GM21825 (cell line): Measurements from ENCODE around the gene FIZ1.
"Not testable (repeated sequence)": the region's sequence is repeated elsewhere in the genome, so short reads cannot be mapped to it uniquely, and the experiment has no call there.

Experiments
- ATAC-seq: cut with Tn5 transposase; IDR thresholded peaks from one replicate; pipeline ENCODE4 v1.9.1; 2021; ENCODE audit warnings: mild to moderate bottlenecking, moderate library complexity; ENCODE audit not compliant: unreplicated experiment

The FIZ1 gene

GRCh38 chr19:55596304-55596703, 3.0 kb downstream of the FIZ1 start:
- no peak for ATAC-seq

DNA sequence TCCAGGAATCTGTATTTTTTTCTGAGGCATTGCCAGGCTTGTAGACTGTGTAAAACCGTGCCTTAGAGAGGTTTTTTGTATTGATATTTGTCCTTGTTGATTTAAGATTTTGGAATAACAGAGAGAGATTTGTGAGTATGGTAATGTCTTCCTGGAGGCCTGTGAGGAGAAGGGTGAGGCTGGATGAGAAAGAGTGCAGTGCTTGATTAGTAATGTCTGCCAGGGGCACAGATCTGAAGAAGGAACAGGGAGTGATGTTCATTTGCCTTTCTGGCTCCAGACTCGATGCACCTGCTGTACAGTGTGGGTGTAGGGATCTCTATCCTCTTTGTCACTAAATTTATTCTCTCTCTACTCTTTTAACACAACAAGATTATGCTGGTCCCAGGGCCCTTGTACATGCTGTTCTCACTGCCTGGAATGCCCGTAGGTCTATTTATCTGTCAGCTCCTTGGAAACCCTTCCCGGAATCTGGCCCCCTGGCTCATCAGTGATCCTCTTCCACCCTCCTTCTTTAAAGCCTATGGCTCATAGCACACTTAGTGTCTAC, 4.2 kb downstream of the FIZ1 start:
- no peak for ATAC-seq

GRCh38 chr19:55593096-55593772, 6.1 kb downstream of the FIZ1 start:
- ATAC-seq: no peak

GRCh38 chr19:55592391-55593090, 6.8 kb downstream of the FIZ1 start:
- ATAC-seq: no peak

DNA sequence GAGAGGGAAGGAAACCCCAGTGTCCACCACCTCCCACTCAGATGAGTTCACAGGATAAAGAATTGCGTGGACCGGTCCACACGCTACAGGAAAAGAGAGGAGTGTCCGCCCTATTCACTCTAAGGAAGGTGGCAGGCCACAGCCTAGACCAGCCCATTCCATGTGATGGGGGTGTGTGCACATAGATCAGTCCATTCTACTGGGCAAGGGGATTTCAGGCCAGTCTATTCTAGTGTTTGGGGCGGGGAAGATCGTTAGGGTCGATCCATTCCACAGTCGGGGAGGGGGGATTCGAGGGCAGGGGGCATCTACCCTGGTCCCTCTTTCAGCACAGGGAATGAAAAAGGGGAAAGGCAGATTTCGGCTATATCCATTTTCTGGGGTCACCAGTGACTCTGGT, 7.8 kb downstream of the FIZ1 start:
- no peak for ATAC-seq

DNA sequence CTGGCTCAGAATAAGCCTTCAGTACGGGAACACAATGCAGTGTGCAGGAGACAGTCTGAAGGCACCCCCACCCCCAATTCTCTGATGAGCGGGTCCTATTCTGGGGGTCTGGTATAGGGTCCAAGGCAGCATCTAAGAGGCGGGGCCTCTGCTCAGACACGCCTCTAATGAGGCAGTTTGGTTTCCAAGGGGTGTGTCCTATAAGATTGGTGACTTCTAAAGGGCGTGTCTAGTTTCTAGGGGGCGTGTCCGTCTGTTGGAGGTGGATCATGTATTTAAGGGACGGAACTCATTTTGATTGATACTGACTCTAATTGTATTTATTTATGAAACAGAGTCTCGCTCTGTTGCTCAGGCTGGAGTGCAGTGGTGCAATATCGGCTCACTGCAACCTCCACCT, 8.7 kb downstream of the FIZ1 start:
- ATAC-seq: no peak

DNA sequence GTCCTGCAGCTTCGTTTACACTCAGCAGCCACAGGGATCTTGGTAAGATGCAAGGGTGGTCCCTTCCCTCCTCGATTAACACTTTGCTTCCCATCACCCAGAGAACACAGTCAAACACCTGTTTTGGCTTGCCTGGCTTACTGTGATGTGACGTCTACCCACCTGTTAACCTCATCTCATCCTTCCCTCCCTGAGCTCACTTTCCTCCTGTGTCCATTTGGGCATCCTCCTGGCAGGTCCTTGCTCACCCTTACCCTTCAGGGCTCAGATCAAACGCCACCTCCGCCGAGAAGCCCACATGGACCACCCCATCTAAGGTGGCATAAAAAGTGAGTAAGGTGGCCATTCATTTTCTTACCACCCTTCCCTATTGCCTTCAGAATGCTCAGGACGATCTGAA, 9.2 kb downstream of the FIZ1 start:
- ATAC-seq: no peak

DNA sequence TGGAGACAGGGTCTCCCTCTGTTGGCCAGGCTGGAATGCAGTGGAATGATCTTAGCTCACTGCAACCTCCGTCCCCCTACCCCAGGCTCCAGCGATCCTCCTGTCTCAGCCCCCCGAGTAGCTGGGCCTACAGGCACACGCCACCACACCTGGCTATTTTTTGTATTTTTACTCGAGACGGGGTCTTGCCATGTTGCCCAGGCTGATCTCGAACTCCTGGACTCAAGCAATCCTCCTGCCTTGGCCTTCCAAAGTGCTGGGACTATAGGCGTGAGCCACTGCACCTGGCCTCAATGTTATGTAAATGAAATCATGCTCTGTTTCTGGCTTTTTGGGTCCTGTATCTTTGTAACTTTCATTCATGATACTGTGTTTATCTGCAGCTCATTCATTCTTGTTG, 10.6 kb downstream of the FIZ1 start:
- ATAC-seq: no peak

DNA sequence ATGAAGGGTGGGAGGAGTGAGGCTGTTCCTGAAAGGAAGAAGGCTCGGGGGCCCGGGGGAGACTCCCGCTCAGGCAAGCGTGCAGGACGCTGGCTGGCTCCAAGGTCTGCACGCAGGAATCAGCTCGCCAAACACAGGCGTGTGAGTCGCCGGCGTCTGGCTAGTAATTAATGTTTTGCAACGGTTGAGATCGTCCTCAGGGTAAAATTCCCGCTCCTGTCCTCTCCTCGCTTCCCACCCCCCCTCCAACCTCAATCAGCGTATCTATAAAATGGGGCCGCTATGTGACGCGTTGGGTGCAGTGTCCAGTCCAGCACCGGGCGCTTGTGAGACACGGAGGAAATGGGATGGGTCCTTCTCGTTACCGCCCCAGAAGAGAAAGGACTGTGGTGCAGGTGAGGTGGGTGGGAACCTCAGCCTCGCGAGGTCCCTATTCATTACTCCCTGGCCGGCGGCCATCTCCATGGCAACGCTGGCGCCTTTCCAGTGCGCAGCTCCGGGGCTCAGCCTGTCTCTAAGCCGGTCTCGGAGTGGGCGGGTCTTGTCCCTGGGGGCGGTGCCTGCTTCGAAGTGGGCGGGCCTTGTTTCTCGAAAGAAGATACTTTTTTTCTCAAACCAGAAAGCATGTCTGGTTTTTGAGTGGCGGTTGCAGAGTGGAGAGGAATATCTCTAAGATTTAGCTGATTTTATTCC, 12.2 kb downstream of the FIZ1 start:
- peak; percentile 78 for ATAC-seq

DNA sequence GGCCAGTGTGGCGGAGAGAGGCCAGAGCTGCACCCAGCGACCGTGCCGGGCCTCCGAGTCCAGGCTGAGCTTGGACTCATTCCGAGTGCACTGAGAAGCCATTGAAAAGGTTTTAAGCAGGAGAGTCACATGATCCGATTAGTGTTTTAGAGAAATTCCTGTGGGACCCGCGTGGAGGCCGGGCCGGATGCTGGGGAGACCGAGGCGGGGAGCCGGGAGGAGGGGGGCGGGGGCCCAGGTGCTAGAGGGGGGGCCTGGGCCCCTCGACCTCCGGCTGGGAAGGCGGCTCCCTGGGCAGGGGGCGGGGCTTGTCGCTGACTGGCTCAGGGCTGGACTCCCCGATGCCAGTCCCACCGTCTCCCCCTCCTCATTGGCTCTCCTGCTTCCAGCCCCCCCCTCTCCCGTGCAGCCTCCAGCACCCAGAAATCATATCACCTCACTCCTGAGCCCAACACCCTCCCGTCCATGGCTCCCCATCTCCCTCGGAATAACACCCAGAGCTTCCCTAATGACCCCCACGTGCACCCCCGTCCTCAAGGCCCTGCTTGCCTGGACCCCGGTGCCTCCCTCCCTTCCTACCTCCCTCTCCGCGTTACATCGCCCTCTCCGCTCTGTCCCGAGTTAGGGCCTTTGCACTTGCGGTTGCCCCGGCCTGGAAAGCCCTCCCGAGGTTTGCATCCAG, 13.5 kb downstream of the FIZ1 start:
- no peak for ATAC-seq

DNA sequence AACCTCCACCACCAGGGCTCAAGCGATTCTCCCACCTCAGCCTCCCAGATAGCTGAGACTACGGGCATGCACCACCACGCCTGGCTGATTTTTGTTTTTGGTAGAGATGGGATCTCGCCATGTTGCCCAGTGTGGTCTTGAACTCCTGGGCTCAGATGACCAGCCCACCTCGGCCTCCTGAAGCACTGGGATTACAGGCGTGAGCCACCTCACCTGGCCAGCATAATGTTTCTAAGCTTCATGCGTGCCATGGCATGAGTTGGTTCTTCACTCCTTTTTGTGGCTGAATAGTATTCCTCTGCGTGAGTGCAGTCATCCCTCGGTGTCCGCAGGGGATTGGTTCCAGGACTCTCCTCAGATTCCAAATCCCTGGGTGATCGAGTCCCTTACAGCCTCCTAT, 14.4 kb downstream of the FIZ1 start:
- ATAC-seq: no peak

DNA sequence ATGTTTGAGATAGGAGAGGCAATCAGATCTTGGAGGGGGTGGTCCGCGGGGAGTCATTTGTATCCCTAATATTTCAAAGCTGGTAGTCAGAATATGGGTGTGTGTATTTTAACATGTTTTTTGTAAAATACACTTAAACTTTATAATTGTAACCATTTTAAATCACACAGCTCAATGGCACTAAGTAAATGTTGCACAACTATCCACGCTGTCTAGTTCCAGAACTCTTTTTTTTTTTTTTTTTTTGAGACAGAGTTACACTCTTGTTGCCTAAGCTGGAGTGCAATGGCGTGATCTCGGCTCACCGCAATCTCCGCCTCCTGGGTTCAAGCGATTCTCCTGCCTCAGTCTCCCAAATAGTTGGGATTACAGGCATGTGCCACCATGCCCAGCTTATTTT, 15.4 kb downstream of the FIZ1 start:
- ATAC-seq: not testable (repeated sequence)

DNA sequence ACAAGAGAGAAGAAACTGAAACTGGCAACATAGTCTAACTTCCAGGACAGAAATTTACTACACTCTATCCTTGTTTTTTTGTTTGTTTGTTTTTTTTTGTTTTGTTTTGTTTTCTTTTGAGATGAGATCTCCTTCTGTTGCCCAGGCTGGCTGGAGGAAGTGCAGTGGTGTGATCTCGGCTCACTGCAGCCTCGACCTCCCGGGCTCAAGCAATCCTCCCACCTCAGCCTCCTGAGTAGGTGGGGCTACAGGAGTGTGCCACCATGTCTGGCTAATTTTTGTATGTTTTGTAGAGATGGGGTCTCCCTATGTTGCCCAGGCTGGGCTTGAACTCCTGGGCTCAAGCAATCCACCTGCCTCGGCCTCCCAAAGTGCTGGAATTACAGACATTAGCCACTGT, 17.0 kb downstream of the FIZ1 start:
- not testable (repeated sequence) for ATAC-seq

GRCh38 chr19:55581823-55582223, 17.5 kb downstream of the FIZ1 start:
- ATAC-seq: no peak

DNA sequence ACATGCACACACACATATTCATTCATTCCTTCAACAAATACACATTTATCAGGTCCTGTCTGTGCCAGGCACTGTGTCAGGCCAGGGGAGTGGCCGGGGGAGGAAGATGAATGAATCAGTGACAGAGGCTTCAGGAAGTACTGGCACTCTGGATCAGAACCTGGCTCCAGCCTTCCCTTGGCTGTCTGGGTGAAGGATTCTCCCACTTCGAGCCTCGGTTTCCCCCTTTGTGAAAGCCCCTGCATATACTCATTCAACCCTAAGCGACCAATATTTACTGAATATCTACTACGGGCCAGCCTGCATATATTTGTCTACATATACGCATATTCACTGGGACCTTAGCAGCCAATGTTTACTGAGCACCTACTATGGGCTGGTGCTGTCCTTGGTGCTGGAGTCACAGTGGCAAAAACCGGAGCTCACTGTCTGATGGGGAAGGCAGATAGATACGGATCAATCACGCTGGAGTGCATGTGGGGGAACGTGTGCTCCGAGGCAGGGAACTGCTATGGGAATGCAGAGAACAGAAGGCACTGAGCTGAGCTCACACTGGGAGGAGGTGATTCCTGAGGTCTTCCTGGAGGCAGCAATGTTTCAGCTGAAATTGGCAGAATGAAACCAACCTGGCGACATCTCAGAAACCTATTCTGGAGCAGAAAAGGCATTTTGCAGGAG, 18.0 kb downstream of the FIZ1 start:
- ATAC-seq: no peak

DNA sequence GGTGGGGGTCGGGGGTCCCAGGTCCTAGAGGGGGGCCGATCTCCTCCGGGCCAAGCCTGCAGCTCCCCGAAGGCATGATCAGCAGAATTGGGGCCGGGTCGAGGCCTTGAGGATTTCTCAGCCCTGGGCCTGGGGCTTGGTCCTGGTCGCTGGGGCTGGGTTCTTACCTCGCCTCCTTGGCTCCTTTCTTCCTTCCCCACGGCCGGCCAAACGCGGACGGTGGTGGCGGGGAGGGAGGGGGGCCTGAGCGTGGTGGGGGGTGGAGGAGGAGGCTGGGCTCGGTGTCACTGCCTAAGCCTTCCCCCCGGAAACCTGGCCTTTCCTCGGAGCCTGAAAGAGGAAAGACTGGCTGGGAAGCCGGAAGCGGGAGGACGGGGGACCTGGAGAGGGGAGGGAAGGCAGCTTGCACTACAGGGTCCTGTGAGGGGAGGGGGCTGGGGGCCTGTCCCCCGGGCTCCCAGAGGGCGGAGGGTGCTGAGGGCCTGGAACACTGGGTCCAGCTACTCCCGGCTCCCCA, 18.6 kb downstream of the FIZ1 start, which contains the start of gene ZNF579:
Gene ZNF579 (minus strand): TSS at position 221 of the 517 bp plus-strand sequence. CDS start 1,209 bp downstream, outside the sequence.
- peak; percentile 45 for ATAC-seq

GRCh38 chr19:55579766-55580621, 19.3 kb downstream of the FIZ1 start:
- no peak for ATAC-seq

DNA sequence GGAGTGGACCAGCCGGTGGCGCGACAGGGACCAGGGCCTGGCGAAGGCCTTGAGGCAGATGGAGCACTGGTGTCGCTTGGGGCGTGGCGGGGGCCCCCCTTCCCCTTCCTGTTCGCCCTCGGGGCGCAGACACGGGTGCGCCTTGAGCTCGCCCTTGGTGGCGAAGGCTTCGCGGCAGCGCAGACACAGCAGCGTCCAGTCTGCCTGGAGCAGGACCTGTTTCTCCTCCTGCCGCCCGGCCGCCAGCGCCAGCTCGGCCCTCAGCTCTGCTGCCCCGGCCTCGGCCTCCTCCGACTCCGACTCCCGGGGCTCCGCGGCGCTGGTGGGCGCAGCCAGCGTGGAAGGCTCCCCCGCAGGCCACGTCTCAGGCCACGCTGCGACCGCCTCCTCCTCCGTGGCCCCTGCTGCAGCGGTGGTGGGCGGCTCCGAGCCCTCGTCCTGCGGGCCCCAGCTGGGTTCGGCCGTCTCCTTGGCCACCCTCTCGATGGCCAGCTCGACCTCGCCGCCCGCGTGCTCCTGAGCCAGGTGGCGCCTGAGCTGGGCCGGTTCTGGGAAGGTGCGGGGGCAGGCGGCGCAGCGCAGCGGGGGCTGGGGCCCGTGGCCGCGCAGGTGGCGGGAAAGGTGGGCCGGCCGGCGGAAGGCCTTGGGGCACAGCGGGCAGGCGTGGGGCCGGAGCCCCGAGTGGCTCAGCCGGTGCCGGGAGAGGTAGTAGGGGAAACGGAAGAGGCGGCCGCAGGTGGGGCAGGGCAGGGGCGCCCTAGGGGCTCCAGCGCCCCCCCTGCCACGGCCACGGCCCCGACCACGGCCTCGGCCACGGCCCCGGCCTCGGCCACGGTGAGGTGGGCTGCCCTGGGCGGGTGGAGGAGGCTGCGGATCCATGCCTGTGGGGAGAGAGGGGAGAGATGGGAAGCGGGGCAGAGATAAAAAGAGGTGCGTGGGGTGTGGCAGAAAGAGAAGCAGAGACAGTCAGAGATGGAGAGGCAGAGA, 20.3 kb downstream of the FIZ1 start:
- no peak for ATAC-seq
